ENCODE data around the gene FOXB2.
A peak's percentile ranks its signal among the peaks of the same experiment; 100 is the strongest.
"Not testable (repeated sequence)": the region's sequence is repeated elsewhere in the genome, so short reads cannot be mapped to it uniquely, and the experiment has no call there.

Gene FOXB2

GRCh38 chr9:77019236-77019925, at the start of gene FOXB2:
TSS of gene FOXB2 (plus strand) at chr9:77019655. CDS start at chr9:77019655, 0 bp downstream.
- no peak for DNase-seq

GRCh38 chr9:76969716-76970115, 49.7 kb upstream of the FOXB2 start:
- no peak for DNase-seq

DNA sequence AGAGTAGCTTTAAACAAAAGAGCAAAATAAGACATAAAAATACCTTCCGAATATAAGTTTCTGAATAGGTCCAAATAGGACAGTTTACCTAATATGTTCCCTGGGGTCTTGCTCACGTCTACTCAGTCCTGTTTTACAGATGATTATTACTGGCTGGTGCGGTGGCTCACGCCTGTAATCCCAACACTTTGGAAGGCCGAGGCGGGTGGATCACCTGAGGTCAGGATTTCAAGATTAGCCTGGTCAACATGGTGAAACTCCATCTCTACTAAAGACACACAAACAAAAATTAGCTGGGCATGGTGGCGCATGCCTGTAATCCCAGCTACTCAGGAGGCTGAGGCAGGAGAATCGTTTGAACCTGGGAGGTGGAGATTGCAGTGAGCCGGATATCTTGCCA, 40.6 kb upstream of the FOXB2 start:
- DNase-seq, result not testable (repeated sequence)

DNA sequence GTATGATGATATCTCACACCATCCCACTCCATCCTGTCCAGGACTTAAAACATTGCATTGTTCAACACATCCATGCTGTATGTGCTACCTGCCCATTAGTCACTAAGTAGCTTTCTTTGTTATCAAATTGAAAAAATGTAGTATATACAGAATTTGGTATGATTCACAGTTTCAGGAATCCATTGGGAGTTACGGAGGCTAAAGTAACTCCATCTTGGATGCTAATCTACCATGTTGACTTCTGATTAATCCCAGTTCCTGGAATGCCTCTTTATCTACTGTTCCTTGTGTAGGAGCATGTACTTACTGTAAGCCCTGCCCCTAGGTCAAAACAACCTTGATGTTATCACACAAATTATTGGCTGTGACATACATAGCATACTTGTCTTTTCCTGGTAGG, 38.9 kb upstream of the FOXB2 start:
- DNase-seq, result no peak

DNA sequence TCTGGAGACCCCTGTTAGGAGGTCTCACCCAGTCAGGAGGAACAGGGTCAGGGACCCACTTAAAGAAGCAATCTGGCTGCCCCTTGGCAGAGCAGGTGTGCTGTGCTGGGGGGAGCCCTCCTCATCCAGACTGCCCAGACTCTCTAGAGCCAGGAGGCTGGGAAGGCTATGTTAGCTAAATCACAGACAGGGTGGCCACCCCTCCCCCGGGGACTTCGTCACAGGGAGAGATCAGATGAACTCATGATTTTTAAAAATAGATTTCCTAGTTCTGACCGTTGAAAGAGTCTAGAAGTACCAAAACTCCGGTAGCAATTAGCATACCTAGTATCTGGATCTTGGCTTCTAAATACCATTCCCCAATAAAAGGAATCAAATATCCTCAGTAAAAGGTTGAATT, 35.0 kb upstream of the FOXB2 start:
- DNase-seq, result no peak

DNA sequence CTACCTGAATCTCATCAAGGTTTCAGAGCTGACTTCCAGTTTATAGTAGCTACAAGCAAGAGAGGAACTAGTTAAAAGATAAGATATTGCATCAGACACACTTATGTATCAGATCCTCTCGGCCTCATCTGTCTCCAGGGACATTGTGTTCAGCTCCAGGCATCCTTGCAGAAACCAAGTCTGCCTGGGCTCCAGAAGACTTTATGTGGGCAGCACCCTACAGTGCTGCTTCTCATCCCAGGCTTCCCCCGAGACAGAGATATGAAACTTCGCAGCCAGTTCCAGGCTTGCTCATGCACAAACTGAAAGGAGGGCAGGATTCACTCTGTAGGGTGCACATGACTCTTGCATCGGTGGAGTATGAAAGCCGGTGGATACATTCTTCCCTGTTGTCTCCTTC, 33.9 kb upstream of the FOXB2 start:
- DNase-seq, result no peak

GRCh38 chr9:76987594-76988200, 31.8 kb upstream of the FOXB2 start:
- peak; percentile 47 for DNase-seq

DNA sequence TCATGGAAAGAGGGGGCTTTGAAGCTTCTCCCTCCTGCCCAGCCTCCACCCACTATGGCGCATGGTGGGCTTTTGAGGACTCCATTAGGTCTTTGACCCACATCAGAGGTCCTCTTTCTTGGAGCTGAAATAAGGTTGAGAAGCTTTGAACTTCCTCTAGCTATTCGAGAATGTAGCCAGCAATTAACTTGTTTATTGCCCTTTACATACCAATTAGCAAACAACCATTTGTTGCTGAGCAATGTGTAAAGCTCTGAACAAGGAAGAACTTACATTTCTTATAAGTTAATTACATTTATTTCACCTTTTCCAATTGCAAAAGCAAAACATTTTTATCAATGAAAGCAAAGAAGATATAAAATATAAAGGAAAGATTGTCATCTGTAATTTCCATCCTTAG, 30.5 kb upstream of the FOXB2 start:
- DNase-seq, result no peak

DNA sequence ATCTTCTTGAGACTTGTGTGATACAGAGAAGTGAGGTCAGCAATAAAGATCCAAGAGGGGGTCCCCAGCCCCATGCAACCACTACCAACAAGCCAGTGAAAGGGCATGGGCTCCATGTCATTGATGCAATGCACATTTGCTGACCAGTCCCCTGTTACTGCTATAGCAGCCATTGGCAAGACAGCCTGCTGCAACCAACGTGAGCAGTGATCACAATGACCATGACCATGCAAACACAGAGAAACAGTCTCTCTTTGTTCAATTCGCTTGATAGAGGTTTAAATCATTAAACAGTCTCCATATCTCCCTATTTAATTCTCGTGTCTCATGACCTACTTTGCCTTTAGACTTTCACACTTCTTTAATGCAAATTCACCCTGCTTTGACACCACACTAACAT, 30.0 kb upstream of the FOXB2 start:
- DNase-seq, result no peak

- no peak for DNase-seq
Observed at GRCh38 chr9:76996700-76997099, 22.8 kb upstream of the FOXB2 start.

GRCh38 chr9:76999261-76999660, 20.2 kb upstream of the FOXB2 start:
- DNase-seq, result no peak

- DNase-seq, result no peak
Observed at GRCh38 chr9:77000330-77000729, 19.1 kb upstream of the FOXB2 start.

DNA sequence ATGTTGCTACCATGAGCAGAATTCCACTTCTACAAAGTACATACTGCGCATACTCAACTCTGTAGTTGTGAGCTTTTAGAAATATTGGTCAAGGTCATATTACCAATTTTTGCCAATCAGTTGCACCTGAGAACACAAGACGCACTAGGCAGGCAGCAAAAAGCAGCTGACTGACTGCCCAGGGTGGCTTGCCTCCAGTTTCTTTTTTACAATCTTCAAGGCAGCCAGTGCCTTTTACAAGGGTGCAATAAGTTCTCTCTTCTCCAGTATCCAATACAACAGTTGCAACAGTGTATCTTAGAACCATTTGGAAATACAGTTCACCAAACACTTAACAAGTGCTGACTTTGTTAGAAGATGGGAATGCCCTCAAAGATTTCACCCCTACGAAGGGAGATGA, 16.1 kb upstream of the FOXB2 start:
- DNase-seq, result no peak

DNA sequence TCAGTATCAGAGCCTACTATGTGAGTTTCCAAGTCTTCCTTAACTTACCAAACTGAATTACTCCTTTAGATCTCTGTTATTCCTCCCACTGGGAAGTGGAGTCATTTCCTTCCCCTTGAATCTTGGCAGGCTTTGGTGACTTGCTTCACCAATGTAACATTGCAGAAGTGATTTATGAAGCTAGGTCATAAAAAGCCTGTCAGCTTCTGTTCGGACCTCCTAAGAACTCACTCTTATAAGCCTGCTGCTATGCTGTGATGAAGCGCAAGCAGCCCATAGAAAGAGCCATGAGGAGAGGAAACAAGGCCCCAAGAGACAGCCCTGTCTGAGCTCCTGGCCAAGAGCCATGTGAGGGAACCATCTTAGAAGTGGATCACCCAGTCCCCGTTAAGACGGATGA, 14.2 kb upstream of the FOXB2 start:
- DNase-seq, result no peak

GRCh38 chr9:77010527-77010926, 8.9 kb upstream of the FOXB2 start:
- DNase-seq, result no peak

DNA sequence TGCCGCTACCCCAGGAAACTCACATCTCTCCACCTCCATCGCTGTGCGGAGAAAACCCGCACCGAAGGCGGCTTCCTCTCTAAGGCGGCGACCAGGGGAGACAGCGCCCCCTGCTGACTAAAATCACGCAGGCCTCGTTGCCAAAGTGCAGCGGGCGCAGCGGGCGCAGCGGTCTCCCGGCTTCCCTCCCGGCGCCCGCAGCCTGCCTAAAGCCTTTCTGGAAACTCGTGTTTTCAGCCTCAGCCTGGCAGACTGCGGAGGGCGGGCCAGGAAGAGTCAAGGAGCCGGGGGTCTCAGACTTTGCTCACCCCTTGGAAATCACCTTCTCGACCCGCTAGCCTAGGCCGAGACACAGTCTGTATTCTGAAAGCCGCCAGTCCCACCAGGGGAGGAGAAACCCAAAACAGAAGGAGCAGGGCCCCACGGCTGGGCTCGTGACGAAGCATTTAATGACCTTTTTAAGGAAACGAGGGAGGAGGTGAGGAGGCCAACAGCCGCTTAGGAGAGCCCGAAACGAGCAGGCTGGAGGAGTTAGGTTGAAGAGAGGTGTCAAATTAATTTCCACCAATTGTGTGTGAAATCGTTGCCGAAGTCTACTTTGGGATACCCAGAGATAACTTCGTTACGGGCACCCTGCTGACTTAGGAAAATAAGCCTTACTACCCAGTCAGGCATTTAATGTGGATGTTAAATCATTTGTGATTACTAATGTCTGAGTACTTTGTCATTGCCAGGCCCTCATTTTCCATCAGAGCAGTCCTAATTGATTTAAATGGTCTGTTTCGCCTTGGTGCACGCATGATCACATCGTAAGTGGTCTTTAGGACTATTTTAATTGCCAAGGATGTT, 7.3 kb upstream of the FOXB2 start:
- DNase-seq, result no peak

DNA sequence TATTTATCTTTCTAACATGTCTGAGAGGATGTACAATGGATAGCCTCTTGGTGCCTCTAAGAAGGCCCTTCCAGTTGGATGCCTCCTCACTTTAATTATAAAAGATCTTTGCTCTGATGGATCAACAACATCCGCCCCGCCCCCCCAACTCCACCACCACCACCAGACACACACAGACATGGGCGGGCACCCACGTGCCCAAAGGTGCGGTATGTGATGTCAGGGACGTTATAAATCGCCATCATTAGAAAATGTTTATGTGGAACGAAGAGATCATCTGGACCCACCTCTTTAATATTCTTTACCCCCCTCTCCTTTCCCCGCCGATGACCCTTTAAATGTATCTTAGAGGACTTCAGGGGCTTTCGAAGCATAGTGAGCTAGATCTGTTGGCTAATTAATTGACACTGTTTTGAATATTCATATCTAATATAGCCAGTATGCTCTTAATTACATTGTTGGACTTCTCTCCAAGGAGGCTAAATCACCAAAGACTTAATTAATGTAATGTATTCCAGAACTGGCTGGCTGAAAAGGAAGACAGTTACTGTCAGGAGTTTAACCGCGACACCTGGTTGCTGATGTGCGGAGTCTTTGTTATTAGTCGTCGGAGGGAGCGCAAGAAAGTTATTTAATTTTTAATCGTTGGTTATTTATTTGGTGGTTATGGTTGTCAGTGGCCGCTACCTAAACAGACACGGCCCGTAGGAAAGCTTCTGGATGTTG, 6.1 kb upstream of the FOXB2 start:
- DNase-seq, result no peak

DNA sequence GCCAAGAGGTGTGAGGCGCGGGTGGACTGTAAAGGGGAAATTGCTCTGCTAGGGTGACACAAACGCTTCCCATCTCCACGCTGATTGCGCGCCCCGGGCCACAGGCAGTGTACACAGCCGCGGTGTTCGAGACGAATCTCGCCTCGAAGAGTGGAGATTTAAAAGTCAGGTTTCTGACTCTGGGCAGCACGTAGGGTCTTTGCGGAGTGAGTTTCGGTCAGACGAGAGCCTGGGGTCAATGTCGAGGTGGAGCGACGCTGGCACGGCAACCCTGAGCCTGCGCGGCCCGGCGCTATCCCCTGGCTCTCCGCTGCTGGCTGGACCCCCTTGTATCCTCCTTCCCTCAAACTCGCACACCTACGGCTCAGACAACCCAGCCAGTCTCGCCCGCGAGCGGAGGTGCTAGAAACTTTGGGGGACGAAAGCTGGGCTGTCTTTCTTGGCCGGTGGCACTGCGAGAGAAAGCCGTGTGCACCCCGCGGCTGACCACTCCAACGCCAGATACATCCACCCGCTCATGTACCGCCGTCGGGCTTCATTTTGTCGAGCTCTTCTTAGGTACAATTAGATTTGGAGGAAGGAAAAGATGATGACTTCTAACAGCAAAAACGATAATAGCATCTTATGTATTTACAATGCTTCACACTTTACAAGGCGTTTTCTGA, 5.4 kb upstream of the FOXB2 start:
- no peak for DNase-seq

- DNase-seq, result no peak
Observed at GRCh38 chr9:77014597-77015263, 4.7 kb upstream of the FOXB2 start.

DNA sequence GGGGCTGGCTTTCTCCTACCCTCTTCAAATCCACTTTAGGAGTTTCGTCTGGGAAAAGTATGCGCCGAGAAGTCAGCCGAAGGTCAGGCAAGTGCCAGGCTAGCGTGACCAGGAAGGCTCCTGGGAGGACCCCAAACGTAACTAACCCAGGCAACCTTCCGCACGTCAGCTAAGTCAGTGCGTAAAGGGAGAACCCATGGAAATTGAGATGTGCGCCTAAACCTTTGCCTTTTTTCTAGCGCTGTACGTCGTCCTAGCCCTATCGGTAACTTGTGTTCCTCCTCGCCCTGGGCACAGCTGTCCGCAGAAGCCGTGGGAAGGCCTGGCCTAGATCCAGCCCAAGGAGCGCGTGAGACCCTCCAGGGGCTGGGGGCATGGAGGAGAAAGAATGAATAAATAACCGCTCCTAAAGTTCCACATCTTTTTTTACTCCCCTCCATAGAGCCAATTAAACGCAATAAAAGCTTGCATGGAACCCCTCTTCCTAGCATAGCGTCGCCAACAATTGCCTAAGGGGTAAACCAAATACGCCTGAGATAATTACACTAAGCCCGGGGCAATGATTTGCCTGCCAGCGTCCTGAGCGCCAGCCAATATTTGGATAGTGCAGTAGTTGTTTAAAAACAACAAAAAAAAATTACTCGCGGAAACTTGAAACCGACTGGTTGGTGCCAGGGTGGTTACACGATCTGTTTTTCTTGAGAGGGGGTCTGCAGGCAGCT, 4.0 kb upstream of the FOXB2 start:
- DNase-seq, result no peak

- no peak for DNase-seq
Observed at GRCh38 chr9:77016121-77016525, 3.3 kb upstream of the FOXB2 start.
